ENCODE measurements around the gene SETD4. TPM values are rescaled to one million over a fixed set of nuclear protein-coding genes. Genes with fewer than 3 reads are reported as not detected.

Gene SETD4
- total and polyA plus RNA-seq, 2 of the 8 experiments (the other 6 are each of a cell fraction or from before 2014, with no cell fraction given): 20.1 to 46.6 TPM

DNA sequence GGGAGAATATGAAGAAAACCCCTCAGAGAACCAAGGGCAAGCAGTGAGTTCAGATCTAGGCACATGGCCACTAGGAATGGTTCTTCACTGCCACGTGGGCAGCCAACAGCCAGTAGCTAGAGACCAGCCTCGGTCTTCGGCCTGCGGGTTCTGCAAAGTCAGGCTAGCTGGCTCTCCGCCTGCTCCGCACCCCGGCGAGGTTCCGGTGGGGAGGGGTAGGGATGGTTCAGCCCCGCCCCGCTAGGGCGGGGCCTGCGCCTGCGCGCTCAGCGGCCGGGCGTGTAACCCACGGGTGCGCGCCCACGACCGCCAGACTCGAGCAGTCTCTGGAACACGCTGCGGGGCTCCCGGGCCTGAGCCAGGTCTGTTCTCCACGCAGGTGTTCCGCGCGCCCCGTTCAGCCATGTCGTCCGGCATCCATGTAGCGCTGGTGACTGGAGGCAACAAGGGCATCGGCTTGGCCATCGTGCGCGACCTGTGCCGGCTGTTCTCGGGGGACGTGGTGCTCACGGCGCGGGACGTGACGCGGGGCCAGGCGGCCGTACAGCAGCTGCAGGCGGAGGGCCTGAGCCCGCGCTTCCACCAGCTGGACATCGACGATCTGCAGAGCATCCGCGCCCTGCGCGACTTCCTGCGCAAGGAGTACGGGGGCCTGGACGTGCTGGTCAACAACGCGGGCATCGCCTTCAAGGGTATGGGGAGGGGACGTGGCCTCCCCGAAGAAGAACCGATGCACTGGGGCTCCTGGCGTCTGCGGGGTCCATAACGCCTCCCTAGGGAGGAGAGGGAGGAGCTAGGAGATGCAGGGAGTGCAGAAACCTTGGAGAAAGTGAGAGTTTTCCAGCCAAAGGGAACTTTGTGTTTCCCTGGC lies 9.6 kb upstream of the SETD4 start, which contains the start of gene CBR1:
TSS of gene CBR1 (plus strand) at position 312 of the 871 bp plus-strand sequence. CDS start at position 404, 92 bp downstream.
- Histone ChIP-seq H3K79me2 (ENCODE audit: control insufficient read depth in 1 of 2, insufficient read depth in 2 of 2, low read length in 2 of 2) (peaks cover 0 to 8% of the 10 kb centered on the region in 2 experiments; a peak in 1 of 4 replicates), H4K91ac (replicated peaks; ENCODE audit: insufficient read length, low read length) (peak within 1 kb of the TSS; percentile 16), H2BK12ac (ENCODE audit: low read depth, low read length) (peak within 1 kb of the TSS; percentile 93; the same call in 1 of the 2 replicates), H2BK5ac (ENCODE audit: low read depth, low read length) (peak within 1 kb of the TSS; percentile 81; the same call in 1 of the 2 replicates), H3K4me2 (ENCODE audit: insufficient read depth in 1 of 2, low read depth in 2 of 2, low read length in 2 of 2) (peak within 1 kb of the TSS; percentile 61 to 86), H3K9me3 (ENCODE audit: insufficient read depth in 2 of 2, low read depth in 1 of 2, low read length in 1 of 2) (peaks cover 12 to 14% of the 10 kb centered on the region in 2 experiments), H2BK120ac (replicated peaks; ENCODE audit: low read depth, low read length) (no peak within 1 kb of the TSS), H3K27ac (ENCODE audit: low read depth, low read length) (no peak within 1 kb of the TSS), H3K4me3 (ENCODE audit: extremely low read depth in 1 of 4, insufficient read depth in 2 of 4, low read depth in 3 of 4, low read length in 4 of 4) (peak within 1 kb of the TSS; percentile 46 to 92 (median 64)), H2BK20ac (ENCODE audit: low read length) (no peak within 1 kb of the TSS), H2BK15ac (ENCODE audit: low read length) (peak within 1 kb of the TSS; percentile 97; the same call in 1 of the 2 replicates), H3K4me1 (replicated peaks in 1 of 4; ENCODE audit: control insufficient read depth in 3 of 4, insufficient read depth in 4 of 4, low read length in 3 of 4) (peaks cover 0 to 4% (median under 1%) of the 10 kb centered on the region in 4 experiments; a peak in 6 of 7 replicates), H4K20me1 (replicated peaks in 1 of 2; ENCODE audit: control insufficient read depth in 1 of 2, insufficient read depth in 2 of 2, low read length in 2 of 2) (no peaks in the 10 kb centered on the region), H3K23ac (ENCODE audit: insufficient read length) (no peak within 1 kb of the TSS), H2AK5ac (ENCODE audit: low read depth, low read length) (no peak within 1 kb of the TSS; the same call in 1 of the 2 replicates), H3K18ac (ENCODE audit: extremely low read depth, low read length) (peak within 1 kb of the TSS; percentile 95), H3K56ac (replicated peaks; ENCODE audit: insufficient read length, low read depth, low read length) (peak within 1 kb of the TSS; percentile 67), H3K27me3 (replicated peaks in 1 of 4; ENCODE audit: control insufficient read depth in 3 of 4, extremely low read depth in 1 of 4, insufficient read depth in 3 of 4, low read length in 3 of 4) (peaks cover 0 to 1% (median 0%) of the 10 kb centered on the region in 4 experiments; a peak in 1 of 7 replicates), H3K4ac (replicated peaks; ENCODE audit: insufficient read length, low read depth, low read length) (no peak within 1 kb of the TSS), H2AFZ (ENCODE audit: low read length) (no peak within 1 kb of the TSS; the same call in 1 of the 2 replicates), H4K8ac (ENCODE audit: extremely low read depth, insufficient read depth, low read length) (peak within 1 kb of the TSS; percentile 78), H3K23me2 (ENCODE audit: low read depth, low read length) (no peaks in the 10 kb centered on the region; the same call in 1 of the 2 replicates), H4K5ac (ENCODE audit: insufficient read length, low read depth, low read length) (peak within 1 kb of the TSS; percentile 62), H3K9ac (replicated peaks in 1 of 4; ENCODE audit: extremely low read depth in 1 of 4, low read depth in 3 of 4, low read length in 3 of 4) (peak within 1 kb of the TSS; percentile 13 to 62 (median 32); a peak in 6 of 7 replicates), H3K36me3 (ENCODE audit: control insufficient read depth in 2 of 4, insufficient read depth in 4 of 4, low read length in 3 of 4) (peaks cover 0 to 17% (median 7%) of the 10 kb centered on the region in 4 experiments; a peak in 4 of 8 replicates), H3K79me1 (ENCODE audit: low read depth, low read length) (no peaks in the 10 kb centered on the region), H3K14ac (ENCODE audit: insufficient read length) (no peak within 1 kb of the TSS)
- POLR2A ChIA-PET (ENCODE audit: partially characterized antibody): interaction anchor here (1.0 to 2.4 kb wide), 4 partner anchors 10 to 29 kb away, joined by 3 to 20 read pairs (median 6); partner anchors contain the start of gene SETD4
- FAIRE-seq: no peak
- peak in 1 of 2 experiments; percentile 34 for DNase-seq (ENCODE audit: low read depth in 1 of 2, low spot score in 2 of 2)
- CTCF ChIA-PET (ENCODE audit: partially characterized antibody): interaction anchor here (0.6 to 5.1 kb wide), 5 partner anchors 9 to 1454 kb away, joined by 3 to 48 read pairs (median 6); partner anchors contain the start of gene SETD4
- 31% methylated on average over 71 of the region's 71 CpGs; no CpG with 5 or more reads in 1 of the 2 experiments for WGBS, 2 experiments (ENCODE audit: extremely low coverage in 1 of 2, insufficient coverage in 1 of 2, insufficient read length in 1 of 2, insufficient replicate concordance in 2 of 2, low coverage in 1 of 2, low lambda C conversion rate in 2 of 2, missing lambda C conversion rate in 1 of 2)
- TF ChIP-seq BACH1 (IDR thresholded peaks at IDR 0.05; ENCODE audit: low read length) (no peak; the same call in 1 of the 2 replicates), MAFK (IDR thresholded peaks at IDR 0.05; ENCODE audit: low read depth, low read length) (peak; percentile 29; the same call in 1 of the 2 replicates), PHF8 (conservative IDR thresholded peaks at IDR 0.05; ENCODE audit: low read depth, low read length) (peak; percentile 62), ASH2L (IDR thresholded peaks at IDR 0.05; ENCODE audit: low read length) (peak; percentile 84), KDM4A (IDR thresholded peaks at IDR 0.05; ENCODE audit: low read depth, low read length, severe bottlenecking) (peak; percentile 75)
- TF ChIP-seq, protein P1, sequence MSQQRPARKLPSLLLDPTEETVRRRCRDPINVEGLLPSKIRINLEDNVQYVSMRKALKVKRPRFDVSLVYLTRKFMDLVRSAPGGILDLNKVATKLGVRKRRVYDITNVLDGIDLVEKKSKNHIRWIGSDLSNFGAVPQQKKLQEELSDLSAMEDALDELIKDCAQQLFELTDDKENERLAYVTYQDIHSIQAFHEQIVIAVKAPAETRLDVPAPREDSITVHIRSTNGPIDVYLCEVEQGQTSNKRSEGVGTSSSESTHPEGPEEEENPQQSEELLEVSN (IDR thresholded peaks at IDR 0.05): peak; percentile 84
- TF ChIP-seq, protein P2, sequence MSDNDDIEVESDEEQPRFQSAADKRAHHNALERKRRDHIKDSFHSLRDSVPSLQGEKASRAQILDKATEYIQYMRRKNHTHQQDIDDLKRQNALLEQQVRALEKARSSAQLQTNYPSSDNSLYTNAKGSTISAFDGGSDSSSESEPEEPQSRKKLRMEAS (IDR thresholded peaks at IDR 0.05): peak; percentile 92
- TF ChIP-seq, protein P3, sequence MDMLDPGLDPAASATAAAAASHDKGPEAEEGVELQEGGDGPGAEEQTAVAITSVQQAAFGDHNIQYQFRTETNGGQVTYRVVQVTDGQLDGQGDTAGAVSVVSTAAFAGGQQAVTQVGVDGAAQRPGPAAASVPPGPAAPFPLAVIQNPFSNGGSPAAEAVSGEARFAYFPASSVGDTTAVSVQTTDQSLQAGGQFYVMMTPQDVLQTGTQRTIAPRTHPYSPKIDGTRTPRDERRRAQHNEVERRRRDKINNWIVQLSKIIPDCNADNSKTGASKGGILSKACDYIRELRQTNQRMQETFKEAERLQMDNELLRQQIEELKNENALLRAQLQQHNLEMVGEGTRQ (IDR thresholded peaks at IDR 0.05; ENCODE audit: low read length): peak; percentile 87
